Loucy (cell line): Measurements from ENCODE around the gene NECTIN2.
A peak's percentile ranks its signal among the peaks of the same experiment; 100 is the strongest.

Source experiments
- H2AFZ ChIP-seq: fragments of 200-600 bp; sonication (generic); 2 replicates; pipeline ENCODE4 v1.6.0; 2016; ENCODE audit warnings: antibody characterized with exemption, mild to moderate bottlenecking, low read length, moderate library complexity
- H3F3A ChIP-seq: fragments of 200-600 bp; 2 replicates; pipeline ENCODE4 v1.6.0; 2016; ENCODE audit warnings: antibody characterized with exemption, low read depth, mild to moderate bottlenecking
- H3K27me3 ChIP-seq: fragments of 200-600 bp; sonication (generic); 2 replicates; pipeline ENCODE4 v1.6.1; 2014; ENCODE audit warnings: low read length, mild to moderate bottlenecking; ENCODE audit not compliant: insufficient read depth, poor library complexity, severe bottlenecking
- H3K36me3 ChIP-seq: fragments of 200-600 bp; sonication (generic); 2 replicates; pipeline ENCODE4 v1.6.1; 2016; ENCODE audit warnings: low read length; ENCODE audit not compliant: insufficient read depth
- H3K4me1 ChIP-seq: fragments of 200-600 bp; sonication (generic); 2 replicates; pipeline ENCODE4 v1.5.1; 2014; ENCODE audit warnings: low read length, mild to moderate bottlenecking; ENCODE audit not compliant: insufficient read depth, poor library complexity, severe bottlenecking
- H3K4me2 ChIP-seq: fragments of 200-600 bp; sonication (generic); 2 replicates; pipeline ENCODE4 v1.6.0; 2014; ENCODE audit warnings: antibody characterized with exemption, low read length, low read depth, mild to moderate bottlenecking; ENCODE audit not compliant: poor library complexity, severe bottlenecking
- H3K4me3 ChIP-seq: fragments of 200-600 bp; sonication (generic); 2 replicates; pipeline ENCODE4 v1.5.1; 2014; ENCODE audit warnings: low read length, mild to moderate bottlenecking, mixed read lengths; ENCODE audit not compliant: poor library complexity, severe bottlenecking
- H3K79me2 ChIP-seq: fragments of 200-600 bp; sonication (generic); 2 replicates; pipeline ENCODE4 v1.6.1; 2014; ENCODE audit warnings: low read length; ENCODE audit not compliant: insufficient read depth
- H3K9ac ChIP-seq: fragments of 200-600 bp; sonication (generic); 2 replicates; pipeline ENCODE4 v1.6.0; 2014; ENCODE audit warnings: mild to moderate bottlenecking, low read depth, low read length, moderate library complexity; ENCODE audit not compliant: poor library complexity, severe bottlenecking
- H3K9me2 ChIP-seq: fragments of 200-600 bp; sonication (generic); replicated peaks from 2 replicates; pipeline ENCODE4 v1.6.1; 2016; ENCODE audit warnings: low read depth, low read length, mixed read lengths
- H3K9me3 ChIP-seq: fragments of 200-600 bp; sonication (generic); 2 replicates; pipeline ENCODE4 v1.6.1; 2014; ENCODE audit warnings: mild to moderate bottlenecking, antibody characterized with exemption, low read length, low read depth; ENCODE audit not compliant: insufficient read depth
- H4K20me1 ChIP-seq: fragments of 200-600 bp; sonication (generic); 2 replicates; pipeline ENCODE4 v1.6.0; 2014; ENCODE audit warnings: antibody characterized with exemption, low read length, mild to moderate bottlenecking; ENCODE audit not compliant: insufficient read depth, poor library complexity, severe bottlenecking
- CTCF ChIP-seq: fragments of 200-600 bp; sonication (generic); conservative IDR thresholded peaks from 2 replicates; pipeline ENCODE4 v1.5.1; 2014; ENCODE audit warnings: mild to moderate bottlenecking, antibody characterized with exemption, low read length
- EZH2phosphoT487 ChIP-seq: fragments of 200-600 bp; IDR thresholded peaks from 2 replicates; pipeline ENCODE4 v1.6.1; 2018; ENCODE audit warnings: antibody characterized with exemption, mild to moderate bottlenecking, moderate library complexity, borderline replicate concordance

Gene NECTIN2

GRCh38 chr19:44846455-44847143 is 502 bp downstream of the NECTIN2 start:
- Histone ChIP-seq H3F3A (no peaks in the 10 kb centered on the region), H3K4me2 (peak overlapping the region; percentile 70), H3K9me2 (no peaks in the 10 kb centered on the region), H3K4me3 (peak overlapping the region; percentile 70), H3K4me1 (peaks cover 39% of the 10 kb centered on the region), H3K36me3 (no peaks in the 10 kb centered on the region), H3K9ac (peak overlapping the region; percentile 81), H3K79me2 (no peaks in the 10 kb centered on the region), H3K27me3 (no peaks in the 10 kb centered on the region), H4K20me1 (peaks cover 5% of the 10 kb centered on the region), H2AFZ (peak overlapping the region; percentile 87), H3K9me3 (no peaks in the 10 kb centered on the region)
- no peak for TF ChIP-seq EZH2phosphoT487
- no peak for TF ChIP-seq CTCF

GRCh38 chr19:44847144-44848035 is 1.3 kb downstream of the NECTIN2 start:
- H2AFZ ChIP-seq = no peak overlapping the region
- no peaks in the 10 kb centered on the region for H3F3A ChIP-seq
- H3K9ac ChIP-seq = peak overlapping the region; percentile 81
- H4K20me1 ChIP-seq = peaks cover 5% of the 10 kb centered on the region
- H3K79me2 ChIP-seq = no peaks in the 10 kb centered on the region
- peak overlapping the region; percentile 70 for H3K4me2 ChIP-seq
- H3K27me3 ChIP-seq = no peaks in the 10 kb centered on the region
- no peaks in the 10 kb centered on the region for H3K36me3 ChIP-seq
- TF ChIP-seq EZH2phosphoT487 = no peak
- TF ChIP-seq CTCF = no peak
- peak overlapping the region; percentile 70 for H3K4me3 ChIP-seq
- H3K9me2 ChIP-seq = no peaks in the 10 kb centered on the region
- no peaks in the 10 kb centered on the region for H3K9me3 ChIP-seq
- peaks cover 46% of the 10 kb centered on the region for H3K4me1 ChIP-seq

GRCh38 chr19:44848036-44848811 is 2.1 kb downstream of the NECTIN2 start:
- Histone ChIP-seq H3F3A (no peaks in the 10 kb centered on the region), H3K36me3 (no peaks in the 10 kb centered on the region), H3K4me1 (peaks cover 46% of the 10 kb centered on the region), H3K9me3 (no peaks in the 10 kb centered on the region), H2AFZ (no peak overlapping the region), H4K20me1 (peaks cover 5% of the 10 kb centered on the region), H3K79me2 (no peaks in the 10 kb centered on the region), H3K4me3 (no peak overlapping the region), H3K9ac (no peak overlapping the region), H3K27me3 (no peaks in the 10 kb centered on the region), H3K9me2 (no peaks in the 10 kb centered on the region), H3K4me2 (peak overlapping the region; percentile 40)
- TF ChIP-seq EZH2phosphoT487 (no peak), CTCF (no peak)
